HepG2 (cell line): Measurements from ENCODE around the gene PPCDC. TPM values are rescaled to one million over a fixed set of nuclear protein-coding genes. Genes with fewer than 3 reads are reported as not detected.

Experiments used
- DNMT1 ChIP-seq: sonication (generic); formaldehyde crosslinking; IDR thresholded peaks from 2 replicates; pipeline ENCODE4 v1.5.1; 2020; ENCODE audit warnings: mild to moderate bottlenecking, missing genetic modification reagents
- HINFP ChIP-seq: sonication (generic); formaldehyde crosslinking; IDR thresholded peaks from 2 replicates; pipeline ENCODE4 v1.4.0; 2020; ENCODE audit warnings: low read depth, mild to moderate bottlenecking, missing genetic modification reagents
- MEF2D ChIP-seq: sonication (generic); formaldehyde crosslinking; IDR thresholded peaks from 2 replicates; pipeline ENCODE4 v1.5.1; 2020; ENCODE audit warnings: mild to moderate bottlenecking, missing genetic modification reagents
- RBAK ChIP-seq: sonication (generic); formaldehyde crosslinking; IDR thresholded peaks from 2 replicates; pipeline ENCODE4 v1.5.1; 2020; ENCODE audit warnings: mild to moderate bottlenecking, missing genetic modification reagents
- TBX2 ChIP-seq: sonication (generic); formaldehyde crosslinking; IDR thresholded peaks from 2 replicates; pipeline ENCODE4 v1.5.0; 2020; ENCODE audit warnings: missing genetic modification reagents, mild to moderate bottlenecking, borderline replicate concordance
- TBX3 ChIP-seq: fragments of 450-650 bp; IDR thresholded peaks from 2 replicates; pipeline ENCODE4 v1.6.1; 2017; ENCODE audit warnings: antibody characterized with exemption, mild to moderate bottlenecking, inconsistent platforms, borderline replicate concordance
- ZBTB10 ChIP-seq: sonication (generic); formaldehyde crosslinking; IDR thresholded peaks from 2 replicates; pipeline ENCODE4 v1.4.0; 2020; ENCODE audit warnings: missing genetic modification reagents, borderline replicate concordance
- ZFP91 ChIP-seq: sonication (generic); formaldehyde crosslinking; IDR thresholded peaks from 2 replicates; pipeline ENCODE4 v1.9.0; 2022; ENCODE audit warnings: missing genetic modification reagents, mild to moderate bottlenecking, borderline replicate concordance
- ZHX2 ChIP-seq, 2 experiments: sonication (generic) in 1 of 2; formaldehyde crosslinking in 1 of 2; IDR thresholded peaks; 2 replicates each; pipeline versions ENCODE4 v1.6.1 to v1.9.0; 2014 to 2022; ENCODE audit warnings: antibody characterized with exemption in 1 of 2, borderline replicate concordance in 1 of 2, inconsistent platforms in 1 of 2, low read depth in 1 of 2, missing genetic modification reagents in 1 of 2
- ZNF253 ChIP-seq: sonication (generic); formaldehyde crosslinking; IDR thresholded peaks from 2 replicates; pipeline ENCODE4 v1.8.0; 2022; ENCODE audit warnings: mild to moderate bottlenecking, missing genetic modification reagents, borderline replicate concordance
- ZNF367 ChIP-seq: sonication (generic); formaldehyde crosslinking; IDR thresholded peaks from 2 replicates; pipeline ENCODE4 v1.4.0; 2020; ENCODE audit warnings: missing genetic modification reagents, borderline replicate concordance
- ZNF580 ChIP-seq: IDR thresholded peaks from 2 replicates; pipeline ENCODE4 v1.6.1; 2016; ENCODE audit warnings: low read depth, borderline replicate concordance
- ZNF615 ChIP-seq: sonication (generic); formaldehyde crosslinking; IDR thresholded peaks from 2 replicates; pipeline ENCODE4 v1.5.0; 2020; ENCODE audit warnings: mild to moderate bottlenecking, missing genetic modification reagents, borderline replicate concordance
- ZNF768 ChIP-seq: sonication (generic); formaldehyde crosslinking; IDR thresholded peaks from 2 replicates; pipeline ENCODE4 v1.4.0; 2020; ENCODE audit warnings: missing genetic modification reagents
- polyA plus RNA-seq, 8 experiments: library from polyadenylated mRNA; depleted of rRNA in 3 of 8; stranded (reverse) in 7 of 8; unstranded in 1 of 8; fragments of >200 nt; fragmentation: Illumina TruSeq in 4 of 8; extraction: Trizol in 4 of 8; gene quantifications; 2 replicates each; pipeline versions ENCODE4 v1.2.1 to v1.2.3, GENCODE V29; 2011 to 2016; ENCODE audit warnings: low read depth in 4 of 8, missing spikeins in 1 of 8, mixed read lengths in 1 of 8; ENCODE audit not compliant: insufficient read depth in 1 of 8
- total RNA-seq, 5 experiments: library from RNA; depleted of rRNA; stranded (reverse); fragments of >200 nt; fragmentation: Illumina TruSeq; extraction: Trizol; gene quantifications; 2 replicates each; pipeline ENCODE4 v1.2.3, GENCODE V29; 2016; ENCODE audit warnings: low read depth in 1 of 5

PPCDC gene
- total and polyA plus RNA-seq, 2 of the 13 experiments (the other 11 are each of a cell fraction or from before 2014, with no cell fraction given), result 12.3 to 12.8 TPM

GRCh38 chr15:75043509-75044257 lies 20.3 kb downstream of the PPCDC start (continued):
- TF ChIP-seq ZHX2 (IDR thresholded peaks at IDR 0.05; ENCODE audit: low read depth) (no peak; the same call in 1 of the 2 replicates), ZHX2 (CRISPR knock-in tag; IDR thresholded peaks at IDR 0.05; ENCODE audit: borderline replicate concordance) (no peak), ZFP91 (CRISPR knock-in tag) (peak; percentile 50; the same call in 1 of the 2 replicates), DNMT1 (CRISPR knock-in tag) (no peak), HINFP (CRISPR knock-in tag) (no peak; the same call in 1 of the 2 replicates), ZNF768 (CRISPR knock-in tag) (0 out of 2 replicates have a peak, but pooled peaks have one; percentile 30), TBX2 (CRISPR knock-in tag) (no peak; the same call in 1 of the 2 replicates), ZNF615 (CRISPR knock-in tag) (no peak), TBX3 (no peak), ZNF253 (no peak), ZNF580 (CRISPR knock-in tag) (peak; percentile 63; the same call in 1 of the 2 replicates), ZNF367 (no peak), MEF2D (CRISPR knock-in tag) (peak; percentile 22; the same call in 1 of the 2 replicates), ZBTB10 (CRISPR knock-in tag) (no peak; the same call in 1 of the 2 replicates), RBAK (CRISPR knock-in tag) (no peak)
